Epithelial cell of proximal tubule (primary cell): Measurements from ENCODE around the gene CUX1. TPM values are rescaled to one million over a fixed set of nuclear protein-coding genes. Genes with fewer than 3 reads are reported as not detected.

Source experiments
- DNase-seq: peaks from one replicate; pipeline ENCODE4 v3.0.0-alpha.2; 2011; ENCODE audit warnings: low read depth
- H3K4me3 ChIP-seq: 2 replicates; pipeline ENCODE4 v1.5.1; 2011; ENCODE audit warnings: low read depth, mild to moderate bottlenecking, low read length
- CTCF ChIP-seq: conservative IDR thresholded peaks from 2 replicates; pipeline ENCODE4 v1.5.1; 2012; ENCODE audit warnings: low read depth, mild to moderate bottlenecking, low read length
- total RNA-seq: library from RNA; depleted of rRNA; stranded (reverse); fragments of >200 nt; gene quantifications from 2 replicates; pipeline ENCODE4 v1.2.3, GENCODE V29; 2015

The CUX1 gene
- total RNA-seq, 1 donor from 2014 or later, result 37.3 TPM

GRCh38 chr7:101875283-101875846, 57.9 kb downstream of the CUX1 start:
- DNase-seq, result no peak
- no peak overlapping the region for H3K4me3 ChIP-seq
- no peak for TF ChIP-seq CTCF

- no peak overlapping the region for H3K4me3 ChIP-seq
- no peak for DNase-seq
- TF ChIP-seq CTCF, result no peak
Observed at GRCh38 chr7:101877882-101878591, 60.6 kb downstream of the CUX1 start.

GRCh38 chr7:101878938-101879337, 61.5 kb downstream of the CUX1 start:
- TF ChIP-seq CTCF, result no peak
- no peak overlapping the region for H3K4me3 ChIP-seq
- DNase-seq, result no peak

GRCh38 chr7:101879565-101879964, 62.1 kb downstream of the CUX1 start:
- no peak for DNase-seq
- H3K4me3 ChIP-seq, result no peak overlapping the region
- TF ChIP-seq CTCF, result no peak

- DNase-seq, result no peak
- H3K4me3 ChIP-seq, result no peak overlapping the region
- no peak for TF ChIP-seq CTCF
Observed at GRCh38 chr7:101880282-101881054, 63.0 kb downstream of the CUX1 start.

GRCh38 chr7:101882005-101882421, 64.6 kb downstream of the CUX1 start:
- peak; percentile 89 for DNase-seq
- no peak overlapping the region for H3K4me3 ChIP-seq
- TF ChIP-seq CTCF, result no peak
